HepG2 (cell line): ENCODE results near the gene SLC25A18. TPM values are rescaled to one million over a fixed set of nuclear protein-coding genes. Genes with fewer than 3 reads are reported as not detected.

ENCODE experiments used
- ATAC-seq: fragments of 200-7000 bp; cut with Tn5 transposase; 3 replicates; pipeline ENCODE4 v1.9.1; 2020; ENCODE audit warnings: mild to moderate bottlenecking, moderate library complexity
- BruUV-seq: library from RNA; stranded (reverse); fragments of 400-500 nt; replicated peaks from 2 replicates; lab custom pipeline; 2021; lab: Mats Ljungman, UMichigan
- CTCF ChIA-PET: fragments of 300-600 bp; formaldehyde crosslinking; extraction: SDS; loops from one replicate; lab custom pipeline; 2021; ENCODE audit warnings: low total read pairs, inconsistent platforms, low intra/inter-chr PET ratio; lab: Yijun Ruan, JAX
- POLR2A ChIA-PET: fragments of 350-600 bp; sonication (Branson Sonifier 250); formaldehyde crosslinking; loops from one replicate; lab custom pipeline; 2020; ENCODE audit warnings: antibody characterized with exemption, inconsistent platforms; lab: Yijun Ruan, JAX
- DNase-seq: peaks from one replicate; pipeline ENCODE4 v3.0.0-alpha.2; 2015; ENCODE audit warnings: low spot score
- FAIRE-seq: peaks from 3 replicates; lab custom pipeline; 2011; peaks lifted over from hg19 to GRCh38; lab: Jason Lieb, UNC
- H2AFZ ChIP-seq: one replicate; pipeline ENCODE4 v1.6.1; 2011; ENCODE audit warnings: low read length, inconsistent platforms
- H3K27ac ChIP-seq: fragments of 300-600 bp; 3 replicates; pipeline ENCODE4 v1.8.0; 2011; ENCODE audit warnings: mixed run types, mild to moderate bottlenecking, mixed read lengths, low read length, inconsistent platforms; ENCODE audit not compliant: insufficient read depth; ENCODE audit errors: extremely low read length
- H3K27me3 ChIP-seq, 2 experiments: fragments of 200-600 bp in 1 of 2; 2 replicates in 1 of 2; 3 replicates in 1 of 2; pipeline versions ENCODE4 v1.6.0 to v1.8.0; 2011; ENCODE audit warnings: low read length in 2 of 2, mild to moderate bottlenecking in 2 of 2, moderate library complexity in 2 of 2, inconsistent platforms in 1 of 2; ENCODE audit not compliant: insufficient read depth in 2 of 2, control insufficient read depth in 1 of 2
- H3K36me3 ChIP-seq, 2 experiments: fragments of 200-600 bp in 1 of 2; replicated peaks in 1 of 2; 2 replicates in 1 of 2; 3 replicates in 1 of 2; pipeline versions ENCODE4 v1.5.1 to v1.8.0; 2011; ENCODE audit warnings: low read length in 2 of 2, inconsistent platforms in 1 of 2; ENCODE audit not compliant: insufficient read depth in 2 of 2, control insufficient read depth in 1 of 2
- H3K4me1 ChIP-seq: 2 replicates; pipeline ENCODE4 v1.5.1; 2012; ENCODE audit warnings: low read length, inconsistent platforms; ENCODE audit not compliant: insufficient read depth
- H3K4me2 ChIP-seq: 2 replicates; pipeline ENCODE4 v1.6.0; 2011; ENCODE audit warnings: low read depth, low read length, inconsistent platforms
- H3K4me3 ChIP-seq, 3 experiments: fragments of 200-600 bp in 1 of 3; sonication (generic), shearing (Covaris generic) in 1 of 3; replicated peaks in 1 of 3; 2 replicates each; pipeline ENCODE4 v1.5.1; 2011 to 2016; ENCODE audit warnings: low read length in 3 of 3, inconsistent platforms in 2 of 3, low read depth in 2 of 3, mild to moderate bottlenecking in 2 of 3, control low read depth in 1 of 3, mixed read lengths in 1 of 3; ENCODE audit not compliant: insufficient read depth in 1 of 3
- H3K79me2 ChIP-seq: one replicate; pipeline ENCODE4 v1.6.1; 2011; ENCODE audit warnings: low read length, inconsistent platforms; ENCODE audit not compliant: insufficient read depth
- H3K9ac ChIP-seq: 2 replicates; pipeline ENCODE4 v1.6.0; 2011; ENCODE audit warnings: mild to moderate bottlenecking, low read depth, low read length, inconsistent platforms; ENCODE audit not compliant: insufficient read depth
- H3K9me3 ChIP-seq: 2 replicates; pipeline ENCODE4 v1.5.1; 2012; ENCODE audit warnings: mild to moderate bottlenecking, low read length
- H4K20me1 ChIP-seq: 2 replicates; pipeline ENCODE4 v1.6.0; 2011; ENCODE audit warnings: inconsistent platforms, mild to moderate bottlenecking, low read length, moderate library complexity; ENCODE audit not compliant: insufficient read depth
- BORCS8-MEF2B ChIP-seq: sonication (generic); formaldehyde crosslinking; IDR thresholded peaks from 2 replicates; pipeline ENCODE4 v1.8.0; 2022; ENCODE audit warnings: mild to moderate bottlenecking, missing genetic modification reagents
- HNRNPH1 ChIP-seq: fragments of 200-400 bp; formaldehyde crosslinking; optimal IDR thresholded peaks from 2 replicates; pipeline ENCODE3; 2017; ENCODE audit warnings: mild to moderate bottlenecking, low read depth, low read length
- RFX1 ChIP-seq: fragments of 450-650 bp; IDR thresholded peaks from 2 replicates; pipeline ENCODE4 v1.6.1; 2017
- SMAD1 ChIP-seq: sonication (generic); formaldehyde crosslinking; IDR thresholded peaks from 2 replicates; pipeline ENCODE4 v1.4.0; 2020; ENCODE audit warnings: missing genetic modification reagents, low read depth, mild to moderate bottlenecking, borderline replicate concordance
- ZNF383 ChIP-seq: sonication (generic); formaldehyde crosslinking; IDR thresholded peaks from 2 replicates; pipeline ENCODE4 v1.4.0; 2020; ENCODE audit warnings: missing genetic modification reagents, mild to moderate bottlenecking, borderline replicate concordance
- ZNF841 ChIP-seq: sonication (generic); formaldehyde crosslinking; IDR thresholded peaks from 2 replicates; pipeline ENCODE4 v1.8.1; 2023; ENCODE audit warnings: missing genetic modification reagents, borderline replicate concordance
- ZNF879 ChIP-seq: sonication (generic); formaldehyde crosslinking; IDR thresholded peaks from 2 replicates; pipeline ENCODE4 v1.8.1; 2023; ENCODE audit warnings: missing genetic modification reagents
- WGBS: methylation state at CpG from one replicate; pipeline ENCODE4 v1.1.6; 2017; ENCODE audit warnings: low lambda C conversion rate; 5-methylcytosine and 5-hydroxymethylcytosine counted together
- in situ Hi-C: cut with HindIII; loops from 2 replicates; pipeline ENCODE4 v1.10.0; 2017; ENCODE audit warnings: low pct_unique_long_range_greater_than_20kb; ENCODE audit not compliant: extremely low pct_ligation_motif_present
- intact Hi-C: fragments of 100-400 bp; cut with micrococcal nuclease; formaldehyde crosslinking; loops from one replicate; pipeline ENCODE4 v1.10.0; 2022; ENCODE audit not compliant: unreplicated experiment
- polyA plus RNA-seq, 8 experiments: library from polyadenylated mRNA; depleted of rRNA in 3 of 8; stranded (reverse) in 7 of 8; unstranded in 1 of 8; fragments of >200 nt; fragmentation: Illumina TruSeq in 4 of 8; extraction: Trizol in 4 of 8; gene quantifications; 2 replicates each; pipeline versions ENCODE4 v1.2.1 to v1.2.3, GENCODE V29; 2011 to 2016; ENCODE audit warnings: low read depth in 4 of 8, missing spikeins in 1 of 8, mixed read lengths in 1 of 8; ENCODE audit not compliant: insufficient read depth in 1 of 8
- total RNA-seq, 5 experiments: library from RNA; depleted of rRNA; stranded (reverse); fragments of >200 nt; fragmentation: Illumina TruSeq; extraction: Trizol; gene quantifications; 2 replicates each; pipeline ENCODE4 v1.2.3, GENCODE V29; 2016; ENCODE audit warnings: low read depth in 1 of 5
- TF ChIP-seq, protein P1 (sequence below): sonication (generic); formaldehyde crosslinking; IDR thresholded peaks from 2 replicates; pipeline ENCODE4 v1.5.1; 2020; ENCODE audit warnings: mild to moderate bottlenecking, missing genetic modification reagents, moderate library complexity
- TF ChIP-seq, protein P2 (sequence below): sonication (generic); formaldehyde crosslinking; IDR thresholded peaks from 2 replicates; pipeline ENCODE4 v1.4.0; 2020; ENCODE audit warnings: mild to moderate bottlenecking, missing genetic modification reagents
- TF ChIP-seq, protein P3 (sequence below): sonication (generic); formaldehyde crosslinking; IDR thresholded peaks from 2 replicates; pipeline ENCODE4 v1.4.0; 2020; ENCODE audit warnings: missing genetic modification reagents, borderline replicate concordance

The SLC25A18 gene
- total and polyA plus RNA-seq, 2 of the 13 experiments (the other 11 are each of a cell fraction or from before 2014, with no cell fraction given): 0.28 to 0.75 TPM

DNA sequence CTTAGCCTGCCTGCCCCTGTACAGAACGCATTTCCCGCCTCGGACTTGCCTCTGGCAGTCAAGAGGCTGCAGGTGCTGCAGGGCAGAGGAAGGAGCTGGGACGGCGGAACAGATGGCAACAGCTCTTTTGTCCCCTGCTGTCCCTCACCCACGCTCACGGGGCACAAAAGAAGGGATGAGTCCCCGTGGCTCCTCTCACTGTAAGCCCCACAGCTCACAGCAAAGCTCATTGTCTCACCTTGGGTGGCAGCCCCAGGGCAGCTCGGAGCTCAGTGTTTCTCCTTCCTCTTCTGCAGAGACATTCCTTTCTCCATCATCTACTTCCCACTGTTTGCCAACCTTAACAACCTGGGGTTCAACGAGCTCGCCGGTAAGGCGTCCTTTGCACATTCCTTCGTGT, 24.3 kb downstream of the SLC25A18 start:
- Histone ChIP-seq H3K4me1 (no peaks in the 10 kb centered on the region), H3K4me2 (no peak overlapping the region), H3K27me3 (no peaks in the 10 kb centered on the region), H4K20me1 (no peaks in the 10 kb centered on the region), H3K9me3 (no peaks in the 10 kb centered on the region), H2AFZ (no peak overlapping the region), H3K4me3 (no peak overlapping the region), H3K36me3 (peaks cover 8 to 20% of the 10 kb centered on the region in 2 experiments; a peak in 4 of 5 replicates), H3K27ac (no peak overlapping the region)
- DNase-seq: no peak
- POLR2A ChIA-PET: no interaction called here
- CTCF ChIA-PET: no interaction called here
- 89% methylated on average over 14 of the region's 14 CpGs for WGBS
- BruUV-seq: no TSS peak
- in situ Hi-C loops (no loop called here), intact Hi-C loops (no loop called here)
- ATAC-seq: peak; percentile 16
- no peak for TF ChIP-seq ZNF841 (CRISPR knock-in tag)
- no peak for TF ChIP-seq ZNF879 (CRISPR knock-in tag)
- TF ChIP-seq RFX1: no peak
- TF ChIP-seq, protein P1, sequence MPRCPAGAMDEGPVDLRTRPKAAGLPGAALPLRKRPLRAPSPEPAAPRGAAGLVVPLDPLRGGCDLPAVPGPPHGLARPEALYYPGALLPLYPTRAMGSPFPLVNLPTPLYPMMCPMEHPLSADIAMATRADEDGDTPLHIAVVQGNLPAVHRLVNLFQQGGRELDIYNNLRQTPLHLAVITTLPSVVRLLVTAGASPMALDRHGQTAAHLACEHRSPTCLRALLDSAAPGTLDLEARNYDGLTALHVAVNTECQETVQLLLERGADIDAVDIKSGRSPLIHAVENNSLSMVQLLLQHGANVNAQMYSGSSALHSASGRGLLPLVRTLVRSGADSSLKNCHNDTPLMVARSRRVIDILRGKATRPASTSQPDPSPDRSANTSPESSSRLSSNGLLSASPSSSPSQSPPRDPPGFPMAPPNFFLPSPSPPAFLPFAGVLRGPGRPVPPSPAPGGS (CRISPR knock-in tag): no peak
- TF ChIP-seq, protein P2, sequence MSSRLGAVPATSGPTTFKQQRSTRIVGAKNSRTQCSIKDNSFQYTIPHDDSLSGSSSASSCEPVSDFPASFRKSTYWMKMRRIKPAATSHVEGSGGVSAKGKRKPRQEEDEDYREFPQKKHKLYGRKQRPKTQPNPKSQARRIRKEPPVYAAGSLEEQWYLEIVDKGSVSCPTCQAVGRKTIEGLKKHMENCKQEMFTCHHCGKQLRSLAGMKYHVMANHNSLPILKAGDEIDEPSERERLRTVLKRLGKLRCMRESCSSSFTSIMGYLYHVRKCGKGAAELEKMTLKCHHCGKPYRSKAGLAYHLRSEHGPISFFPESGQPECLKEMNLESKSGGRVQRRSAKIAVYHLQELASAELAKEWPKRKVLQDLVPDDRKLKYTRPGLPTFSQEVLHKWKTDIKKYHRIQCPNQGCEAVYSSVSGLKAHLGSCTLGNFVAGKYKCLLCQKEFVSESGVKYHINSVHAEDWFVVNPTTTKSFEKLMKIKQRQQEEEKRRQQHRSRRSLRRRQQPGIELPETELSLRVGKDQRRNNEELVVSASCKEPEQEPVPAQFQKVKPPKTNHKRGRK (CRISPR knock-in tag): no peak
- TF ChIP-seq HNRNPH1: no peak
- no peak for TF ChIP-seq SMAD1 (CRISPR knock-in tag)
- no peak for TF ChIP-seq ZNF383 (CRISPR knock-in tag)
- TF ChIP-seq, protein P3, sequence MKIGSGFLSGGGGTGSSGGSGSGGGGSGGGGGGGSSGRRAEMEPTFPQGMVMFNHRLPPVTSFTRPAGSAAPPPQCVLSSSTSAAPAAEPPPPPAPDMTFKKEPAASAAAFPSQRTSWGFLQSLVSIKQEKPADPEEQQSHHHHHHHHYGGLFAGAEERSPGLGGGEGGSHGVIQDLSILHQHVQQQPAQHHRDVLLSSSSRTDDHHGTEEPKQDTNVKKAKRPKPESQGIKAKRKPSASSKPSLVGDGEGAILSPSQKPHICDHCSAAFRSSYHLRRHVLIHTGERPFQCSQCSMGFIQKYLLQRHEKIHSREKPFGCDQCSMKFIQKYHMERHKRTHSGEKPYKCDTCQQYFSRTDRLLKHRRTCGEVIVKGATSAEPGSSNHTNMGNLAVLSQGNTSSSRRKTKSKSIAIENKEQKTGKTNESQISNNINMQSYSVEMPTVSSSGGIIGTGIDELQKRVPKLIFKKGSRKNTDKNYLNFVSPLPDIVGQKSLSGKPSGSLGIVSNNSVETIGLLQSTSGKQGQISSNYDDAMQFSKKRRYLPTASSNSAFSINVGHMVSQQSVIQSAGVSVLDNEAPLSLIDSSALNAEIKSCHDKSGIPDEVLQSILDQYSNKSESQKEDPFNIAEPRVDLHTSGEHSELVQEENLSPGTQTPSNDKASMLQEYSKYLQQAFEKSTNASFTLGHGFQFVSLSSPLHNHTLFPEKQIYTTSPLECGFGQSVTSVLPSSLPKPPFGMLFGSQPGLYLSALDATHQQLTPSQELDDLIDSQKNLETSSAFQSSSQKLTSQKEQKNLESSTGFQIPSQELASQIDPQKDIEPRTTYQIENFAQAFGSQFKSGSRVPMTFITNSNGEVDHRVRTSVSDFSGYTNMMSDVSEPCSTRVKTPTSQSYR (CRISPR knock-in tag): no peak
- no peak for TF ChIP-seq BORCS8-MEF2B (CRISPR knock-in tag)
- TF ChIP-seq, all 625 proteins: peak for 0
- no peak for FAIRE-seq
- H3K79me2 ChIP-seq: no peaks in the 10 kb centered on the region
- no peak overlapping the region for H3K9ac ChIP-seq
